Liver (tissue), 9 donors: ENCODE measurements around the gene PLEKHA5. TPM values are rescaled to one million over a fixed set of nuclear protein-coding genes. Genes with fewer than 3 reads are reported as not detected.

Experiments used
- DNase-seq: peaks from one replicate; pipeline ENCODE4 v3.0.0-alpha.2; 2017; ENCODE audit warnings: low spot score
- H3K27ac ChIP-seq, 2 donors: one replicate each; pipeline ENCODE4 v1.7.0; 2013; ENCODE audit warnings: inconsistent platforms in 2 of 2, low read length in 2 of 2, control low read depth in 1 of 2, low read depth in 1 of 2, mild to moderate bottlenecking in 1 of 2
- H3K27me3 ChIP-seq, 4 donors: one replicate each; pipeline versions ENCODE4 v1.6.1 to v1.7.0; 2013; ENCODE audit warnings: low read length in 3 of 4, inconsistent platforms in 1 of 4, mild to moderate bottlenecking in 1 of 4, moderate library complexity in 1 of 4; ENCODE audit not compliant: control insufficient read depth in 4 of 4, insufficient read depth in 4 of 4
- H3K36me3 ChIP-seq, 4 donors: one replicate each; pipeline versions ENCODE4 v1.6.1 to v1.7.0; 2013; ENCODE audit warnings: low read length in 3 of 4, mild to moderate bottlenecking in 3 of 4, low read depth in 1 of 4, moderate library complexity in 1 of 4; ENCODE audit not compliant: control insufficient read depth in 4 of 4, insufficient read depth in 3 of 4
- H3K4me1 ChIP-seq, 4 donors: one replicate each; pipeline versions ENCODE4 v1.6.1 to v1.7.0; 2013; ENCODE audit warnings: low read length in 3 of 4, mild to moderate bottlenecking in 3 of 4, moderate library complexity in 1 of 4; ENCODE audit not compliant: control insufficient read depth in 4 of 4, insufficient read depth in 4 of 4
- H3K4me3 ChIP-seq, 3 donors: one replicate each; pipeline versions ENCODE4 v1.6.1 to v1.7.0; 2013; ENCODE audit warnings: low read length in 3 of 3, control low read depth in 1 of 3, low read depth in 1 of 3, mild to moderate bottlenecking in 1 of 3
- H3K9ac ChIP-seq, 2 donors: one replicate each; pipeline ENCODE4 v1.7.0; 2013; ENCODE audit warnings: low read length in 2 of 2, mild to moderate bottlenecking in 2 of 2, moderate library complexity in 2 of 2, control low read depth in 1 of 2, low read depth in 1 of 2
- H3K9me3 ChIP-seq, 4 donors: one replicate each; pipeline versions ENCODE4 v1.6.1 to v1.7.0; 2013; ENCODE audit warnings: low read length in 3 of 4; ENCODE audit not compliant: control insufficient read depth in 4 of 4
- EGR1 ChIP-seq, 2 donors: IDR thresholded peaks; 2 replicates each; pipeline ENCODE4 v1.6.1; 2016 to 2018; ENCODE audit warnings: antibody characterized with exemption in 2 of 2, low read depth in 2 of 2
- FOXA1 ChIP-seq: IDR thresholded peaks from 2 replicates; pipeline ENCODE4 v1.6.1; 2016; ENCODE audit warnings: antibody characterized with exemption
- FOXA2 ChIP-seq: IDR thresholded peaks from 2 replicates; pipeline ENCODE4 v1.6.1; 2016; ENCODE audit warnings: antibody characterized with exemption
- GABPA ChIP-seq, 2 donors: IDR thresholded peaks in 1 of 2; conservative IDR thresholded peaks in 1 of 2; 2 replicates each; pipeline ENCODE4 v1.6.1; 2016; ENCODE audit warnings: antibody characterized with exemption in 2 of 2, mild to moderate bottlenecking in 1 of 2, moderate library complexity in 1 of 2
- HNF4A ChIP-seq, 2 donors: conservative IDR thresholded peaks; 2 replicates each; pipeline ENCODE4 v1.6.1; 2016; ENCODE audit warnings: antibody characterized with exemption in 2 of 2, mild to moderate bottlenecking in 2 of 2
- HNF4G ChIP-seq: IDR thresholded peaks from 2 replicates; pipeline ENCODE4 v1.6.1; 2016; ENCODE audit warnings: antibody characterized with exemption
- JUND ChIP-seq, 2 donors: IDR thresholded peaks; 2 replicates each; pipeline ENCODE4 v1.6.1; 2016; ENCODE audit warnings: antibody characterized with exemption in 2 of 2
- NR2F2 ChIP-seq: IDR thresholded peaks from 2 replicates; pipeline ENCODE4 v1.6.1; 2016; ENCODE audit warnings: antibody characterized with exemption
- RAD21 ChIP-seq, 2 donors: IDR thresholded peaks; 2 replicates each; pipeline ENCODE4 v1.6.1; 2016; ENCODE audit warnings: antibody characterized with exemption in 2 of 2, mild to moderate bottlenecking in 2 of 2
- RXRA ChIP-seq, 2 donors: IDR thresholded peaks; 2 replicates each; pipeline ENCODE4 v1.6.1; 2017 to 2018; ENCODE audit warnings: antibody characterized with exemption in 2 of 2, mild to moderate bottlenecking in 1 of 2
- SP1 ChIP-seq: IDR thresholded peaks from 2 replicates; pipeline ENCODE4 v1.6.1; 2018; ENCODE audit warnings: antibody characterized with exemption, mild to moderate bottlenecking
- TAF1 ChIP-seq: conservative IDR thresholded peaks from 2 replicates; pipeline ENCODE4 v1.6.1; 2016; ENCODE audit warnings: antibody characterized with exemption, mild to moderate bottlenecking
- YY1 ChIP-seq: IDR thresholded peaks from 2 replicates; pipeline ENCODE4 v1.6.1; 2016; ENCODE audit warnings: antibody characterized with exemption, mild to moderate bottlenecking
- WGBS: extraction: QIAGEN DNeasy Blood & Tissue Kit; methylation state at CpG from one replicate; pipeline ENCODE4 v1.1.7; 2013; 5-methylcytosine and 5-hydroxymethylcytosine counted together
- polyA plus RNA-seq, 2 donors: library from polyadenylated mRNA; stranded (reverse) in 1 of 2; unstranded in 1 of 2; fragments of 200-250 nt in 1 of 2; fragments of >200 nt in 1 of 2; fragmentation: Nextera tagmentation in 1 of 2; extraction: Ambion mirVana in 1 of 2; gene quantifications; one replicate each; pipeline versions ENCODE4 v1.2.1 to v1.2.3, GENCODE V29; 2013 to 2015
- total RNA-seq, 2 donors: library from RNA; depleted of rRNA; stranded (reverse); fragments of >200 nt; gene quantifications; one replicate each; pipeline ENCODE4 v1.2.3, GENCODE V29; 2014
- TF ChIP-seq, protein P1 (sequence below): IDR thresholded peaks from 2 replicates; pipeline ENCODE4 v1.6.1; 2016; ENCODE audit warnings: antibody characterized with exemption
- TF ChIP-seq, protein P2 (sequence below): IDR thresholded peaks from 2 replicates; pipeline ENCODE4 v1.6.1; 2016; ENCODE audit warnings: antibody characterized with exemption, mild to moderate bottlenecking
- TF ChIP-seq, protein P3 (sequence below): IDR thresholded peaks from 2 replicates; pipeline ENCODE4 v1.6.1; 2016; ENCODE audit warnings: antibody characterized with exemption
- TF ChIP-seq, protein P4 (sequence below): IDR thresholded peaks from 2 replicates; pipeline ENCODE4 v1.6.1; 2016; ENCODE audit warnings: antibody characterized with exemption
- TF ChIP-seq, protein P5 (sequence below): fragments of 150-350 bp; IDR thresholded peaks from 2 replicates; pipeline ENCODE4 v1.5.1; 2017; ENCODE audit warnings: improper control_type of control experiment, low read depth, low read length; ENCODE audit not compliant: missing input control
- donor health status: healthy.
- donor health status: healthy.
- donor health status: healthy.
- donor health status: healthy.
- donor health status: healthy.

The PLEKHA5 gene
- total and polyA plus RNA-seq, 4 donors, result 4.6 to 25.5 (median 16.8) TPM

DNA sequence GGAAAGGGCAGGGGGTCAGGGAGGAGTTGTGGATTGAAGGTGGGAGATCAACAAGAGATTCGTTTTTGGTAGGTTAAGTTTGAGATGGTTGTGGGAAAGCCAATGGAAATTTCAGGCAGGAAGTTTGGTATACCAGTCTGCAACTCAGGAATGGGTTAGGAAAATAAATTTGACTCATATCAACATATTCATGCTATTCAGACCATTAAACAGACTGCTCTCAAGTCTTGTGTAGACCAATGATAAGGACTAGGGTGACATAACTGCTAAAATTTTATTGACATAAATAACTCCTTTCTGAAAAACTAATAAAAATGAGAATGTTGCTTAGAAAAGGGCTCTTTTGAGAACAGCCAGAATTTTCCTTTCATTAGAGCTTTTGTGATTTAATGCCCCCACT lies 60.0 kb downstream of the PLEKHA5 start:
- TF ChIP-seq, protein P1, sequence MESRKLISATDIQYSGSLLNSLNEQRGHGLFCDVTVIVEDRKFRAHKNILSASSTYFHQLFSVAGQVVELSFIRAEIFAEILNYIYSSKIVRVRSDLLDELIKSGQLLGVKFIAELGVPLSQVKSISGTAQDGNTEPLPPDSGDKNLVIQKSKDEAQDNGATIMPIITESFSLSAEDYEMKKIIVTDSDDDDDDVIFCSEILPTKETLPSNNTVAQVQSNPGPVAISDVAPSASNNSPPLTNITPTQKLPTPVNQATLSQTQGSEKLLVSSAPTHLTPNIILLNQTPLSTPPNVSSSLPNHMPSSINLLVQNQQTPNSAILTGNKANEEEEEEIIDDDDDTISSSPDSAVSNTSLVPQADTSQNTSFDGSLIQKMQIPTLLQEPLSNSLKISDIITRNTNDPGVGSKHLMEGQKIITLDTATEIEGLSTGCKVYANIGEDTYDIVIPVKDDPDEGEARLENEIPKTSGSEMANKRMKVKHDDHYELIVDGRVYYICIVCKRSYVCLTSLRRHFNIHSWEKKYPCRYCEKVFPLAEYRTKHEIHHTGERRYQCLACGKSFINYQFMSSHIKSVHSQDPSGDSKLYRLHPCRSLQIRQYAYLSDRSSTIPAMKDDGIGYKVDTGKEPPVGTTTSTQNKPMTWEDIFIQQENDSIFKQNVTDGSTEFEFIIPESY, result no peak
- no peak for TF ChIP-seq TAF1
- TF ChIP-seq GABPA (IDR thresholded peaks at IDR 0.05 in 1 of 2, conservative IDR thresholded peaks at IDR 0.05 in 1 of 2), result no peak
- TF ChIP-seq FOXA2, result no peak
- TF ChIP-seq RXRA (IDR thresholded peaks at IDR 0.05), result no peak
- TF ChIP-seq HNF4A (conservative IDR thresholded peaks at IDR 0.05), result no peak
- TF ChIP-seq, protein P2, sequence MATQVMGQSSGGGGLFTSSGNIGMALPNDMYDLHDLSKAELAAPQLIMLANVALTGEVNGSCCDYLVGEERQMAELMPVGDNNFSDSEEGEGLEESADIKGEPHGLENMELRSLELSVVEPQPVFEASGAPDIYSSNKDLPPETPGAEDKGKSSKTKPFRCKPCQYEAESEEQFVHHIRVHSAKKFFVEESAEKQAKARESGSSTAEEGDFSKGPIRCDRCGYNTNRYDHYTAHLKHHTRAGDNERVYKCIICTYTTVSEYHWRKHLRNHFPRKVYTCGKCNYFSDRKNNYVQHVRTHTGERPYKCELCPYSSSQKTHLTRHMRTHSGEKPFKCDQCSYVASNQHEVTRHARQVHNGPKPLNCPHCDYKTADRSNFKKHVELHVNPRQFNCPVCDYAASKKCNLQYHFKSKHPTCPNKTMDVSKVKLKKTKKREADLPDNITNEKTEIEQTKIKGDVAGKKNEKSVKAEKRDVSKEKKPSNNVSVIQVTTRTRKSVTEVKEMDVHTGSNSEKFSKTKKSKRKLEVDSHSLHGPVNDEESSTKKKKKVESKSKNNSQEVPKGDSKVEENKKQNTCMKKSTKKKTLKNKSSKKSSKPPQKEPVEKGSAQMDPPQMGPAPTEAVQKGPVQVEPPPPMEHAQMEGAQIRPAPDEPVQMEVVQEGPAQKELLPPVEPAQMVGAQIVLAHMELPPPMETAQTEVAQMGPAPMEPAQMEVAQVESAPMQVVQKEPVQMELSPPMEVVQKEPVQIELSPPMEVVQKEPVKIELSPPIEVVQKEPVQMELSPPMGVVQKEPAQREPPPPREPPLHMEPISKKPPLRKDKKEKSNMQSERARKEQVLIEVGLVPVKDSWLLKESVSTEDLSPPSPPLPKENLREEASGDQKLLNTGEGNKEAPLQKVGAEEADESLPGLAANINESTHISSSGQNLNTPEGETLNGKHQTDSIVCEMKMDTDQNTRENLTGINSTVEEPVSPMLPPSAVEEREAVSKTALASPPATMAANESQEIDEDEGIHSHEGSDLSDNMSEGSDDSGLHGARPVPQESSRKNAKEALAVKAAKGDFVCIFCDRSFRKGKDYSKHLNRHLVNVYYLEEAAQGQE, result no peak
- no peak for TF ChIP-seq FOXA1
- no peak for TF ChIP-seq EGR1 (IDR thresholded peaks at IDR 0.05; ENCODE audit: low read depth in 2 of 2)
- no peak for TF ChIP-seq HNF4G
- Histone ChIP-seq H3K4me3 (no peak overlapping the region), H3K9me3 (no peaks in the 10 kb centered on the region), H3K27ac (no peak overlapping the region), H3K4me1 (peaks cover 4 to 35% (median 17%) of the 10 kb centered on the region in 4 donors), H3K27me3 (no peaks in the 10 kb centered on the region), H3K36me3 (no peaks in the 10 kb centered on the region), H3K9ac (no peak overlapping the region)
- 59% methylated on average over 1 of the region's 1 CpG for WGBS
- no peak for DNase-seq

DNA sequence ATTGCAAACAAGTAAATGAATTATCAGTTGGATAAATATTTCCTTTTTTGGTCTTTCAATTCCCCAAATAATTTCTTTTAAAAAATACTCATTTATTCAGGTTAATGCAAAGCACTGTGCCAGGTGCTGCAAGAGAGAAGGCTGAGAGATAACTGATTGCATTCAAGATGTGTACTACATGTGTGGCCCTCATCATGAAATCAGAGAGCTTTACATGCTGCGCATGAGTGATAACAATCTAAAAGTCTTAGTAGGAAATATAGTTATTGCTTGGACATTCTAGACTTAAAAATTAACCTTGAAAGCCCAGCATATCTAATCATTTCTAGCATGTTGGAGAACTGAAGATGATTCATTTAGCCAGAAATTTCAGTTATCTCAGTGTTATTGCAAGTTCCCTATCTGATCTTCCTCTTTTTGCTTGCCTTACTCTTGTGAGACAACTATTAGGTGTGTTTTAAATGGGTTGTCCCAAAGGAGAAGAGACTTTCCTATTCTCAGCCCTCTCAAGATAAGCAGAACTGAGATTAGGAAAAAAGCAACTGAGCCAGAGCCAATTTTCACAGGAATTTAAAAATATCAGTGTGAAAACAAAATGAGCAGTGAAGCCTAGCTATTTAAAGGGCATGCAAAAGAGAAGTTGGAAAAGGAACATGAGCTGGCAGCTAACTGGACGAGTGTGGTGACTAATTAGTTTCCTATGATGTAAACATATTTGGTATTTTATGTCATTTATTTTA lies 60.9 kb downstream of the PLEKHA5 start:
- Histone ChIP-seq H3K27me3 (no peaks in the 10 kb centered on the region), H3K9ac (no peak overlapping the region), H3K4me3 (no peak overlapping the region), H3K9me3 (no peaks in the 10 kb centered on the region), H3K27ac (no peak overlapping the region), H3K36me3 (no peaks in the 10 kb centered on the region), H3K4me1 (peaks cover 4 to 38% (median 17%) of the 10 kb centered on the region in 4 donors)
- 72% methylated on average over 2 of the region's 2 CpGs for WGBS
- no peak for DNase-seq
- no peak for TF ChIP-seq JUND (IDR thresholded peaks at IDR 0.05)
- TF ChIP-seq FOXA1, result no peak
- TF ChIP-seq, protein P3, sequence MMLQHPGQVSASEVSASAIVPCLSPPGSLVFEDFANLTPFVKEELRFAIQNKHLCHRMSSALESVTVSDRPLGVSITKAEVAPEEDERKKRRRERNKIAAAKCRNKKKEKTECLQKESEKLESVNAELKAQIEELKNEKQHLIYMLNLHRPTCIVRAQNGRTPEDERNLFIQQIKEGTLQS, result no peak
- no peak for TF ChIP-seq GABPA (IDR thresholded peaks at IDR 0.05 in 1 of 2, conservative IDR thresholded peaks at IDR 0.05 in 1 of 2)
- no peak for TF ChIP-seq SP1
- TF ChIP-seq FOXA2, result no peak
- TF ChIP-seq HNF4A (conservative IDR thresholded peaks at IDR 0.05), result no peak
- TF ChIP-seq RAD21 (IDR thresholded peaks at IDR 0.05), result no peak
- TF ChIP-seq NR2F2, result no peak
- TF ChIP-seq, protein P1, result no peak
- TF ChIP-seq, protein P4, sequence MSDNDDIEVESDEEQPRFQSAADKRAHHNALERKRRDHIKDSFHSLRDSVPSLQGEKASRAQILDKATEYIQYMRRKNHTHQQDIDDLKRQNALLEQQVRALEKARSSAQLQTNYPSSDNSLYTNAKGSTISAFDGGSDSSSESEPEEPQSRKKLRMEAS, result no peak
- no peak for TF ChIP-seq RXRA (IDR thresholded peaks at IDR 0.05)
- no peak for TF ChIP-seq TAF1
- no peak for TF ChIP-seq YY1
- TF ChIP-seq HNF4G, result no peak
- TF ChIP-seq, protein P5, sequence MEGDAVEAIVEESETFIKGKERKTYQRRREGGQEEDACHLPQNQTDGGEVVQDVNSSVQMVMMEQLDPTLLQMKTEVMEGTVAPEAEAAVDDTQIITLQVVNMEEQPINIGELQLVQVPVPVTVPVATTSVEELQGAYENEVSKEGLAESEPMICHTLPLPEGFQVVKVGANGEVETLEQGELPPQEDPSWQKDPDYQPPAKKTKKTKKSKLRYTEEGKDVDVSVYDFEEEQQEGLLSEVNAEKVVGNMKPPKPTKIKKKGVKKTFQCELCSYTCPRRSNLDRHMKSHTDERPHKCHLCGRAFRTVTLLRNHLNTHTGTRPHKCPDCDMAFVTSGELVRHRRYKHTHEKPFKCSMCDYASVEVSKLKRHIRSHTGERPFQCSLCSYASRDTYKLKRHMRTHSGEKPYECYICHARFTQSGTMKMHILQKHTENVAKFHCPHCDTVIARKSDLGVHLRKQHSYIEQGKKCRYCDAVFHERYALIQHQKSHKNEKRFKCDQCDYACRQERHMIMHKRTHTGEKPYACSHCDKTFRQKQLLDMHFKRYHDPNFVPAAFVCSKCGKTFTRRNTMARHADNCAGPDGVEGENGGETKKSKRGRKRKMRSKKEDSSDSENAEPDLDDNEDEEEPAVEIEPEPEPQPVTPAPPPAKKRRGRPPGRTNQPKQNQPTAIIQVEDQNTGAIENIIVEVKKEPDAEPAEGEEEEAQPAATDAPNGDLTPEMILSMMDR, result no peak
- TF ChIP-seq EGR1 (IDR thresholded peaks at IDR 0.05; ENCODE audit: low read depth in 2 of 2), result no peak
